WI38 (cell line): ENCODE data around the gene MAPRE2.

ENCODE experiments used
- H3K4me3 ChIP-seq: 2 replicates; pipeline ENCODE4 v1.5.1; 2011; ENCODE audit warnings: low read depth, mild to moderate bottlenecking, control low read depth, low read length
- TF ChIP-seq, protein P1 (sequence below): IDR thresholded peaks from 2 replicates; pipeline ENCODE4 v1.5.1; 2012; ENCODE audit warnings: low read depth, mild to moderate bottlenecking, control low read depth, low read length

The MAPRE2 gene

DNA sequence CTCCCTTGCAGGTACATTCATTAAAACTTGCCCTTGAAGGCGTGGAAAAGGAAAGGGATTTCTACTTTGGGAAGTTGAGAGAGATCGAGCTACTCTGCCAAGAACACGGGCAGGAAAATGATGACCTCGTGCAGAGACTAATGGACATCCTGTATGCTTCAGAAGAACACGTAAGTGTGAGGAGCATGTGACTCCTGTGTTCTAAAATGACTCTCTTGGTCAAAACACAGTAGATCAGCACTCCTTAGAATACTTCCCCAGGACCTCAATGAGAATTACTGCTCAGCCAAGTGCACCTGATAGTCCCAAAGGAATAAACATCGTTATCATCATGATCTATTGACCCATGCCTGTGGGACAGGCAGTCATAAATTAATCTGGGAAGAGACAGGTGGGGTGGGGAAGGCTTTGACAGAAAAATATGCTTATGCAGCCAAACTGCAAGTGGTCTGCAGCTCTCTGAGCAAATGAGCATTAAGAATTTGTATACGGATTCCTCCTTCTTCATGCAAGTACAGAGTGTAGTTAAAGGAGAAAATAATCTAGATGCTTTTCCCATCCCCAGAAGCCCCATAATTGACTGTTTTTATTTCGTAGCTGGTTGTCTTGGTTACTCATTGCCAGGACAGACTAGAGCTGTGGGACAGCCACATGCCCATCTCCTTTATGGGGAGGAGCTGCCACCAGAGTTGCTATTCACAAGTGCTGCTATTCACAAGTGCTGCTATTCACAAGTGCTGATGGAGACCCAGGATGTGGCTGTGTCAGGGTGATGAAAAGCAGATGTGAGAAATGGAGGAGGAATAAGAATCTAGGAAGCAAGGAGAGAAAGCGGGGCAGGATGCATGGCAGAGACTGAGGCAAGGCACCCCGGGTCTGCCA lies 91.0 kb downstream of the MAPRE2 start:
- TF ChIP-seq, protein P1, sequence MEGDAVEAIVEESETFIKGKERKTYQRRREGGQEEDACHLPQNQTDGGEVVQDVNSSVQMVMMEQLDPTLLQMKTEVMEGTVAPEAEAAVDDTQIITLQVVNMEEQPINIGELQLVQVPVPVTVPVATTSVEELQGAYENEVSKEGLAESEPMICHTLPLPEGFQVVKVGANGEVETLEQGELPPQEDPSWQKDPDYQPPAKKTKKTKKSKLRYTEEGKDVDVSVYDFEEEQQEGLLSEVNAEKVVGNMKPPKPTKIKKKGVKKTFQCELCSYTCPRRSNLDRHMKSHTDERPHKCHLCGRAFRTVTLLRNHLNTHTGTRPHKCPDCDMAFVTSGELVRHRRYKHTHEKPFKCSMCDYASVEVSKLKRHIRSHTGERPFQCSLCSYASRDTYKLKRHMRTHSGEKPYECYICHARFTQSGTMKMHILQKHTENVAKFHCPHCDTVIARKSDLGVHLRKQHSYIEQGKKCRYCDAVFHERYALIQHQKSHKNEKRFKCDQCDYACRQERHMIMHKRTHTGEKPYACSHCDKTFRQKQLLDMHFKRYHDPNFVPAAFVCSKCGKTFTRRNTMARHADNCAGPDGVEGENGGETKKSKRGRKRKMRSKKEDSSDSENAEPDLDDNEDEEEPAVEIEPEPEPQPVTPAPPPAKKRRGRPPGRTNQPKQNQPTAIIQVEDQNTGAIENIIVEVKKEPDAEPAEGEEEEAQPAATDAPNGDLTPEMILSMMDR: no peak
- no peak overlapping the region for H3K4me3 ChIP-seq

- TF ChIP-seq, protein P1: no peak
- H3K4me3 ChIP-seq: no peak overlapping the region
These were observed 93.0 kb downstream of the MAPRE2 start for GRCh38 chr18:35134190-35134730.

DNA sequence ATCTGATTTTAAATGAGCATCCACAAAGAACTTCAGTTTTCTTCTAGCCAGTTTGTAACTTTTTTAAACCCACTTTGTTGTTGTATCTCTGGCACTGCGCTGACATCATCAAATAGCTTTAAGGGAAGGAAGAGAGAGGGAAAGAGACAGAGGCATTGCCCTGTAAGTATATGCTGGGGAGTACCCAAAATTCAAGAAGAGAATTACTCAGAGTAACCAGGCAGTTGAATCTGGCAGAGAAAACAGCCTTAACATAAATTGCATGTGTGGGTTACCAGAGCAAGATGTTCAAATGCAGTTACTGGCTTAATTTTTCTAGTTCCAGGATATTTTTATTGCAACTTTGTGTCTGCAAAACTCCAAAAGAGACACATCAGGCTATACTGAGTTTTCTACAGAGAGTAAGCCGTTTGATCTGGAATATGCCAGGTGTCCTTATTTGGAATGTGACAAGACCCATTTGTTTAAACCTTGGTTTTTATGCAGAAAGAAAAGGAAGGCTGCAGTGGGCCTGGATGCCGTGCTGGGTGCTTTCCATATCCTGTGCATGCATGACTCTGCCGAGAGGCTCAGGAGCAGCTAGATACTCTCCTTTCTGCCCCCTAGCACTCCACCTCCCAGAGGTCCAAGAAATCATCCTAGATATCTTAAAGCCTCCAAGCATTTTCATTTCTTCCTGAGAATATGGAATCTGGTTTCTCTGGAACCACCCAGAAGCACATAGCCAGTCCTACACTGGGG lies 93.7 kb downstream of the MAPRE2 start:
- TF ChIP-seq, protein P1: no peak
- H3K4me3 ChIP-seq: no peak overlapping the region

DNA sequence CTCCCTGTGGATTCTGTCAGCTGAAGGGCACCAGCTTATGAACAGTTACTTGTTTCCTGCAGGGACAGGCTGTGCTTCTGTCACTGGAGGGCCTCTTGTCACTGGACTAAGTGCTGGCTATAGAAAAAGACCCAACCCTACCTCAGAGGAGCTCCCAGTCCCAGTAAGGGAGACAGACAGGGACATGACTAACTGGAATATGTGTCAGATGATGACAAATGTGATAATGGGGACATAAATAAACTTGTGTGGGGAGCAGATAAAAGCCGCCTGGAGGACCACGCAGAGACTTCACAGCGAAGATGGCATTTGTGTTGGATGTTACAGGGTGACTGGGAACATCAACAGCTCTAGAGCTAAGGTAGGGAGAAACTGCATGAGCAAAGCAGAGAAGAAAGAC lies 95.0 kb downstream of the MAPRE2 start:
- H3K4me3 ChIP-seq: no peak overlapping the region
- TF ChIP-seq, protein P1: no peak

- TF ChIP-seq, protein P1: no peak
- H3K4me3 ChIP-seq: no peak overlapping the region
These were observed 95.7 kb downstream of the MAPRE2 start for GRCh38 chr18:35136885-35137284.

DNA sequence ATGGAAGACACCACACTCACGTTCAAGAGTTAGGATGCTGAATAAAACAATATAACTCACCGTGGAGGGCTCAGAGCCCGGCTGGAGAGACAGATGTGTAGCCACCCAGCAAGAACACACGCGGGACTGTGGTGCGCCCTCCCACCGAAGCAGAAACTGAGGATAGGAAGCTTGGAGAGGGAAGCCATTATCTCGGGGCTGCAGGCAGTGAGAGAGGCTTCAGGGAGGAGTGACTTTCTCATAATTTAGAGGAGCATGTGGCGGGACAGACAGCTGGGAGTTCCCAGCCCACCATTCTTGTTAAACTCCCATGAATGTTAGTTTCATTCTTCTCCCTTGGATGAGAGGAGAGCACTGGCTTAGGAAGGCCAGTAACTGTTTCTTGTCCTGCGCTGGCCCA lies 96.4 kb downstream of the MAPRE2 start:
- H3K4me3 ChIP-seq: no peak overlapping the region
- TF ChIP-seq, protein P1: no peak

DNA sequence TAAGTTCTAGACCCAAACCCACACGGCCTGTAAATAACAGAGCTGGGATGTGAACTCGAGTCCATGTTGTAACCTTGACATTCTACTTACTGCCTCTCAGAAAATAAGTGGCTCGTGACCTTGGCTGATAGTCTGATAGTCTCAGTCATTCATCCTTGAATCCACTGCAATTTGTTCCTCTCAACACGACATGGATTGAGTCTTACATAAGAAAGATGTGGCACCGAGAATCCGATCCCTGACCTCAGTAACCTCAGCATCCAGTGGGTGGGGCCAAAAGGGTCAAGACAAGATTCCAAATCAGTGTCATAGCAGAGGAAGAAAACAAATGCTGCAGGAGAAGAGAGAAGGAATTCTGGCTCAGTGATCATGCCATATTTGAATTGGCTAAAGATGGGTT lies 97.6 kb downstream of the MAPRE2 start:
- TF ChIP-seq, protein P1: no peak

More for the DNA sequence above, 97.6 kb downstream of the MAPRE2 start:
- no peak overlapping the region for H3K4me3 ChIP-seq
